ENCODE results near the gene NOL8.

Gene NOL8

DNA sequence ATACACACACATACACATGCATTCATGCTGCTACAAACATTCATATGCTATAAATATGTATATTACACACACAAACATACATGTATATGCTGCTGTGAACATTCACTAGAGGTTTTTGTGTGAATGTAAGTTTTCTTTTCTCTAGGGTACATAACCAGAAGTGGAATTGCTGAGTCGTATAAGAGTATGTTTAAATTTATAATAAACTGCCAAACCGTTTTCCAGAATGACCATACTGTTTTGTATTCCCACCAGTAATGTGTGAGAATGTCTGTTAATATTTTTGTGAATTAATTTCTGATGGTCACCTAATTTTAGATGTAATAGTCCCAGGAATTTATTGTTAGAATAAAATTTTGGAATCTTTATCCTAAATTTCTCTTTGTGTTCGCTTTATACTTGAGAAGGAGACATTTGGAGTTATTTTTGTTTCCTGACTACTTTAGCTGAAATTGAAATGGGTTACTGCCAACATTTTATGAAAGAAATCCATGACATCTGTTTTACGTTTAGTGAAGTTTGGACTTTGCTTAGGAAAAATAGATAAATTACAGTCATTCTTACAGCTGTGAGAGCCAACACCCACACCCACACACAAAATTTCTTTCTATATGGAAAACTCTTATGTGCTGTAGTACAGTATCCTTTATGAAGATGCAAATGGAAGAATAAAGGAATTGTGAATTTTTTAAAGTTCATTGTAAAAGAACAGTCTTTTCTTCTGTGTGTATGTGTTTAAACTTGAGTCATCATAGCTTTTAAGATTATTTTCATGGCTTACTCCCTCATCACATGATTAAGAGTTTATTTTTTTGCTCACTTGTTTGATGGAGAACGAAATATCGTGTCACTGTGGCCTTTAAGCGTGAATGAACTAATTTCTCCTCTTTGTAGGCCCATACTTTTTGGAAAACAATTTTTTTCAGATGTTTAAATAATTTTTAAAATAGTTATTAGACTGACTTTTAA, 24.9 kb upstream of the NOL8 start:
- no peak overlapping the region for H3K4me3 ChIP-seq (ENCODE audit: low read depth, low read length)
- TF ChIP-seq, protein P1, sequence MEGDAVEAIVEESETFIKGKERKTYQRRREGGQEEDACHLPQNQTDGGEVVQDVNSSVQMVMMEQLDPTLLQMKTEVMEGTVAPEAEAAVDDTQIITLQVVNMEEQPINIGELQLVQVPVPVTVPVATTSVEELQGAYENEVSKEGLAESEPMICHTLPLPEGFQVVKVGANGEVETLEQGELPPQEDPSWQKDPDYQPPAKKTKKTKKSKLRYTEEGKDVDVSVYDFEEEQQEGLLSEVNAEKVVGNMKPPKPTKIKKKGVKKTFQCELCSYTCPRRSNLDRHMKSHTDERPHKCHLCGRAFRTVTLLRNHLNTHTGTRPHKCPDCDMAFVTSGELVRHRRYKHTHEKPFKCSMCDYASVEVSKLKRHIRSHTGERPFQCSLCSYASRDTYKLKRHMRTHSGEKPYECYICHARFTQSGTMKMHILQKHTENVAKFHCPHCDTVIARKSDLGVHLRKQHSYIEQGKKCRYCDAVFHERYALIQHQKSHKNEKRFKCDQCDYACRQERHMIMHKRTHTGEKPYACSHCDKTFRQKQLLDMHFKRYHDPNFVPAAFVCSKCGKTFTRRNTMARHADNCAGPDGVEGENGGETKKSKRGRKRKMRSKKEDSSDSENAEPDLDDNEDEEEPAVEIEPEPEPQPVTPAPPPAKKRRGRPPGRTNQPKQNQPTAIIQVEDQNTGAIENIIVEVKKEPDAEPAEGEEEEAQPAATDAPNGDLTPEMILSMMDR (IDR thresholded peaks at IDR 0.05; ENCODE audit: low read depth, low read length, missing control alignments): no peak
- DNase-seq (ENCODE audit: low read depth): no peak

- TF ChIP-seq, protein P1 (IDR thresholded peaks at IDR 0.05; ENCODE audit: low read depth, low read length, missing control alignments): no peak
- no peak for DNase-seq (ENCODE audit: low read depth)
- H3K4me3 ChIP-seq (ENCODE audit: low read depth, low read length): no peak overlapping the region
Measured at GRCh38 chr9:92345582-92345981, 20.4 kb upstream of the NOL8 start.

- H3K4me3 ChIP-seq (ENCODE audit: low read depth, low read length): no peak overlapping the region
- TF ChIP-seq, protein P1 (IDR thresholded peaks at IDR 0.05; ENCODE audit: low read depth, low read length, missing control alignments): no peak
- no peak for DNase-seq (ENCODE audit: low read depth)
Measured at GRCh38 chr9:92342825-92343488, 17.8 kb upstream of the NOL8 start.

GRCh38 chr9:92341578-92341977, 16.4 kb upstream of the NOL8 start:
- H3K4me3 ChIP-seq (ENCODE audit: low read depth, low read length): no peak overlapping the region
- TF ChIP-seq, protein P1 (IDR thresholded peaks at IDR 0.05; ENCODE audit: low read depth, low read length, missing control alignments): no peak
- DNase-seq (ENCODE audit: low read depth): no peak

GRCh38 chr9:92333282-92333634, 8.1 kb upstream of the NOL8 start:
- TF ChIP-seq, protein P1 (IDR thresholded peaks at IDR 0.05; ENCODE audit: low read depth, low read length, missing control alignments): no peak
- no peak for DNase-seq (ENCODE audit: low read depth)
- no peak overlapping the region for H3K4me3 ChIP-seq (ENCODE audit: low read depth, low read length)

DNA sequence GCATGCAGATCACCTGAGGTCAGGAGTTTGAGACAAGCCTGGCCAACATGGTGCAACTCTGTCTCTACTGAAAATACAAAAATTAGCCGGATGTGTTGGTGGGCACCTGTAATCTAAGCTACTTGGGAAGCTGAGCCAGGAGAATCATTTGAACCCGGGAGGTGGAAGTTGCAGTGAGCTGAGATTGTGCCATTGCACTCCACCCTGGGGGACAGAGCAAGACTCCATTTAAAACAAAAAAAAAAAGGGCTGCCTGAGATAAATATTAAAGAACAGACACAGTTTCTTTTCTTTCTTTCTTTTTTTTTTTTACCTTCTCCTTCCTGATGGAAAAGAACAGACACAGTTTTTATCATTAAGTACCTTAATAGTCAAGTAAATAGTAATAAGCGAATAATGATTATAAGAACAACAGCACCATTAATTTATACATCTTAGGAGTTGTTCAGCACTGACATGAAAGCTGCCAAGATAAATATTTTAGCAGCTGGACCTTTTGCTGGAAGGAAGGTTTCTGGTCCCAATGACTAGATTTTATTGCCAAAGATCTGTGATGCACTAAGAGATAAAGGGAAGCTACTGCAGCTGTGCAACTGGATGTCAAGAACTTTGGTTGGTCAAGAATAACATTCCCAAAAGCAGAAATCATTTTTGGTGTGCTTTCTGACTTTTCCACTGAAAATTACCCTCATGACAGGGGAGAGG, 7.6 kb upstream of the NOL8 start:
- no peak for DNase-seq (ENCODE audit: low read depth)
- H3K4me3 ChIP-seq (ENCODE audit: low read depth, low read length): no peak overlapping the region
- TF ChIP-seq, protein P1 (IDR thresholded peaks at IDR 0.05; ENCODE audit: low read depth, low read length, missing control alignments): no peak

Data from GM12864 (cell line).